HepG2 (cell line): ENCODE data around the gene ATP6V0D1. TPM values are rescaled to one million over a fixed set of nuclear protein-coding genes. Genes with fewer than 3 reads are reported as not detected.

ENCODE experiments used
- ARID4A ChIP-seq: sonication (generic); formaldehyde crosslinking; IDR thresholded peaks from 2 replicates; pipeline ENCODE4 v1.5.0; 2020; ENCODE audit warnings: mild to moderate bottlenecking, missing genetic modification reagents, borderline replicate concordance
- CBX5 ChIP-seq: sonication (generic); formaldehyde crosslinking; IDR thresholded peaks from 2 replicates; pipeline ENCODE4 v1.4.0; 2020; ENCODE audit warnings: missing genetic modification reagents, borderline replicate concordance
- FOXM1 ChIP-seq: sonication (generic); formaldehyde crosslinking; IDR thresholded peaks from 2 replicates; pipeline ENCODE4 v1.5.0; 2020; ENCODE audit warnings: missing genetic modification reagents
- HNF4A ChIP-seq: sonication (generic); formaldehyde crosslinking; IDR thresholded peaks from 2 replicates; pipeline ENCODE4 v1.4.0; 2020; ENCODE audit warnings: missing genetic modification reagents
- SMYD3 ChIP-seq: sonication (generic); formaldehyde crosslinking; IDR thresholded peaks from 2 replicates; pipeline ENCODE4 v1.8.1; 2023; ENCODE audit warnings: mild to moderate bottlenecking, missing genetic modification reagents
- SNAPC2 ChIP-seq: sonication (generic); formaldehyde crosslinking; IDR thresholded peaks from 2 replicates; pipeline ENCODE4 v1.8.1; 2022; ENCODE audit warnings: mild to moderate bottlenecking, missing genetic modification reagents
- TEAD3 ChIP-seq: optimal IDR thresholded peaks from 2 replicates; pipeline ENCODE3; 2016; ENCODE audit warnings: borderline replicate concordance
- TFDP1 ChIP-seq: IDR thresholded peaks from 2 replicates; pipeline ENCODE4 v1.6.1; 2016; ENCODE audit warnings: missing compliant biosample characterization, missing genetic modification reagents, borderline replicate concordance
- THAP11 ChIP-seq: IDR thresholded peaks from 2 replicates; pipeline ENCODE4 v1.6.1; 2016; ENCODE audit warnings: missing biosample characterization, missing genetic modification reagents
- U2AF1 ChIP-seq: fragments of 200-400 bp; formaldehyde crosslinking; optimal IDR thresholded peaks from 2 replicates; pipeline ENCODE3; 2017; ENCODE audit warnings: mild to moderate bottlenecking, low read depth, low read length
- ZBTB39 ChIP-seq: sonication (generic); formaldehyde crosslinking; IDR thresholded peaks from 2 replicates; pipeline ENCODE4 v1.5.0; 2020; ENCODE audit warnings: missing genetic modification reagents
- polyA plus RNA-seq, 8 experiments: library from polyadenylated mRNA; depleted of rRNA in 3 of 8; stranded (reverse) in 7 of 8; unstranded in 1 of 8; fragments of >200 nt; fragmentation: Illumina TruSeq in 4 of 8; extraction: Trizol in 4 of 8; gene quantifications; 2 replicates each; pipeline versions ENCODE4 v1.2.1 to v1.2.3, GENCODE V29; 2011 to 2016; ENCODE audit warnings: low read depth in 4 of 8, missing spikeins in 1 of 8, mixed read lengths in 1 of 8; ENCODE audit not compliant: insufficient read depth in 1 of 8
- total RNA-seq, 5 experiments: library from RNA; depleted of rRNA; stranded (reverse); fragments of >200 nt; fragmentation: Illumina TruSeq; extraction: Trizol; gene quantifications; 2 replicates each; pipeline ENCODE4 v1.2.3, GENCODE V29; 2016; ENCODE audit warnings: low read depth in 1 of 5
- TF ChIP-seq, protein P1 (sequence below): sonication (generic); formaldehyde crosslinking; IDR thresholded peaks from 2 replicates; pipeline ENCODE4 v1.8.0; 2022; ENCODE audit warnings: mild to moderate bottlenecking, missing genetic modification reagents, borderline replicate concordance
- TF ChIP-seq, protein P2 (sequence below): sonication (generic); formaldehyde crosslinking; IDR thresholded peaks from 2 replicates; pipeline ENCODE4; 2020; ENCODE audit warnings: missing genetic modification reagents, mild to moderate bottlenecking, borderline replicate concordance

Gene ATP6V0D1
- total and polyA plus RNA-seq, 2 of the 13 experiments (the other 11 are each of a cell fraction or from before 2014, with no cell fraction given), result 51.1 to 61.3 TPM

- TF ChIP-seq ARID4A (CRISPR knock-in tag), result 0 out of 2 replicates have a peak, but pooled peaks have one; percentile 13
- TF ChIP-seq CBX5 (CRISPR knock-in tag), result no peak
- no peak for TF ChIP-seq HNF4A (CRISPR knock-in tag)
- TF ChIP-seq SNAPC2, result no peak
- TF ChIP-seq THAP11, result 0 out of 2 replicates have a peak, but pooled peaks have one; percentile 6
- TF ChIP-seq ZBTB39, result 0 out of 2 replicates have a peak, but pooled peaks have one; percentile 24
- no peak for TF ChIP-seq TEAD3
- peak; percentile 20 for TF ChIP-seq U2AF1
- 0 out of 2 replicates have a peak, but pooled peaks have one; percentile 9 for TF ChIP-seq FOXM1 (CRISPR knock-in tag)
- TF ChIP-seq SMYD3 (CRISPR knock-in tag), result no peak
- 0 out of 2 replicates have a peak, but pooled peaks have one; percentile 40 for TF ChIP-seq TFDP1 (CRISPR knock-in tag)
- TF ChIP-seq, protein P1, sequence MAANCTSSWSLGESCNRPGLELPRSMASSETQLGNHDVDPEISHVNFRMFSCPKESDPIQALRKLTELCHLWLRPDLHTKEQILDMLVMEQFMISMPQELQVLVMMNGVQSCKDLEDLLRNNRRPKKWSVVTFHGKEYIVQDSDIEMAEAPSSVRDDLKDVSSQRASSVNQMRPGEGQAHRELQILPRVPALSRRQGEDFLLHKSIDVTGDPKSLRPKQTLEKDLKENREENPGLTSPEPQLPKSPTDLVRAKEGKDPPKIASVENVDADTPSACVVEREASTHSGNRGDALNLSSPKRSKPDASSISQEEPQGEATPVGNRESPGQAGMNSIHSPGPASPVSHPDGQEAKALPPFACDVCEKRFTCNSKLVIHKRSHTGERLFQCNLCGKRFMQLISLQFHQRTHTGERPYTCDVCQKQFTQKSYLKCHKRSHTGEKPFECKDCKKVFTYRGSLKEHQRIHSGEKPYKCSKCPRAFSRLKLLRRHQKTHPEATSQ (CRISPR knock-in tag), result no peak
- TF ChIP-seq, protein P2, sequence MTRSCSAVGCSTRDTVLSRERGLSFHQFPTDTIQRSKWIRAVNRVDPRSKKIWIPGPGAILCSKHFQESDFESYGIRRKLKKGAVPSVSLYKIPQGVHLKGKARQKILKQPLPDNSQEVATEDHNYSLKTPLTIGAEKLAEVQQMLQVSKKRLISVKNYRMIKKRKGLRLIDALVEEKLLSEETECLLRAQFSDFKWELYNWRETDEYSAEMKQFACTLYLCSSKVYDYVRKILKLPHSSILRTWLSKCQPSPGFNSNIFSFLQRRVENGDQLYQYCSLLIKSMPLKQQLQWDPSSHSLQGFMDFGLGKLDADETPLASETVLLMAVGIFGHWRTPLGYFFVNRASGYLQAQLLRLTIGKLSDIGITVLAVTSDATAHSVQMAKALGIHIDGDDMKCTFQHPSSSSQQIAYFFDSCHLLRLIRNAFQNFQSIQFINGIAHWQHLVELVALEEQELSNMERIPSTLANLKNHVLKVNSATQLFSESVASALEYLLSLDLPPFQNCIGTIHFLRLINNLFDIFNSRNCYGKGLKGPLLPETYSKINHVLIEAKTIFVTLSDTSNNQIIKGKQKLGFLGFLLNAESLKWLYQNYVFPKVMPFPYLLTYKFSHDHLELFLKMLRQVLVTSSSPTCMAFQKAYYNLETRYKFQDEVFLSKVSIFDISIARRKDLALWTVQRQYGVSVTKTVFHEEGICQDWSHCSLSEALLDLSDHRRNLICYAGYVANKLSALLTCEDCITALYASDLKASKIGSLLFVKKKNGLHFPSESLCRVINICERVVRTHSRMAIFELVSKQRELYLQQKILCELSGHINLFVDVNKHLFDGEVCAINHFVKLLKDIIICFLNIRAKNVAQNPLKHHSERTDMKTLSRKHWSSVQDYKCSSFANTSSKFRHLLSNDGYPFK, result no peak
Observed at GRCh38 chr16:67430977-67431774, 49.8 kb downstream of the ATP6V0D1 start, which contains the start of gene HSD11B2 (continued).
